Activated CD8-positive, alpha-beta memory T cell treated with anti-CD3 and anti-CD28 coated beads for 4 hours (primary cell): ENCODE results near the gene PPFIA3.
A peak's percentile ranks its signal among the peaks of the same experiment; 100 is the strongest.
"Not testable (repeated sequence)": the region's sequence is repeated elsewhere in the genome, so short reads cannot be mapped to it uniquely, and the experiment has no call there.

ENCODE experiments used
- DNase-seq, 2 donors: peaks; one replicate each; pipeline ENCODE4 v3.0.0-alpha.2; 2020; ENCODE audit warnings: low read depth in 2 of 2

Gene PPFIA3

DNA sequence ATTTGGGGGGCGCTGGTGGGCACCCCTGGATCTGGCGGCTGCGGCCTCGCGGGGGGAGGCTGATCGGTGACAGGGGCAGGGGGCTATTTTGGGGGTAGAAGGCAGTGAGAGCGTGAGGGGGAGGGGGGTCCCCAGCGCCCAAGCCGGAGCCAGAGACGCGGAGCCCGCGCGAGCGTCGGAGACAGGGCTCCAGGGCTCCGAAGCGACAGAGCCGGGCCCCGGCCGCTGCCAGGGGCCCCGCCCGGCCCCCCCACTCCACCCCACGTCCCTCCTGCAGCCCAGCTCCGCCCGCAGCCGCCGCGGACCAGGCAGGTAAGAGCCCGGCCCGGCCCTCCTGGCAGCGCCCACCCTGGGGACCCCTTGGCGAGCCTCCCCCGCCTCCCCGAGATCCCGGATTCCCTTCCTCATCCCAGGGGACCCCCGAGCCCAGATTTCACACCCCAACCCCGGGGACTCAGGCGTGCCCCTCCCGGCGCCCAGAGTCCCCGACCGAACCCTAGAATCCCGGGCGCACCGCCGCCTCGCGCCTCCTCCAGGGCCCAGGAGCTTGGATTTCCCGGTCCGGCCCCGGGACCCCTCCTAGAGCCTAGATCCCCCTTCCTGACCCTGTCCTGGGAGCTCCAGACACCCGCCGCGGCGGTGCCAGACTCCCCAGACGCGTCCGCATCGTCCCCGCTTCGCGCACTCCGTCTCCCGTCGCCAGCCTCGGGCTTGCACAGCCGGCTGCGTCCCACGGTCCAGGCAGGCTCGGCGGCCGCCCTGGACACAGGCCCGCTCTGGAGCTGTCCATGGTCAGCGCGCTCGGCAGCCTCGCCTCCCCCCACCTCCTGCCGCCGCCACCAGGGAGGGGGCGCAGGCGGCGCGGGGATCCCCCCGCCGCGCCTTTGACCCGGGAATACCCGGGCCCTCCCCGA lies at the start of gene PPFIA3:
Gene PPFIA3 (plus strand): TSS at position 134 of the 914 bp plus-strand sequence. CDS start 8,330 bp downstream, outside the sequence.
- no peak for DNase-seq

DNA sequence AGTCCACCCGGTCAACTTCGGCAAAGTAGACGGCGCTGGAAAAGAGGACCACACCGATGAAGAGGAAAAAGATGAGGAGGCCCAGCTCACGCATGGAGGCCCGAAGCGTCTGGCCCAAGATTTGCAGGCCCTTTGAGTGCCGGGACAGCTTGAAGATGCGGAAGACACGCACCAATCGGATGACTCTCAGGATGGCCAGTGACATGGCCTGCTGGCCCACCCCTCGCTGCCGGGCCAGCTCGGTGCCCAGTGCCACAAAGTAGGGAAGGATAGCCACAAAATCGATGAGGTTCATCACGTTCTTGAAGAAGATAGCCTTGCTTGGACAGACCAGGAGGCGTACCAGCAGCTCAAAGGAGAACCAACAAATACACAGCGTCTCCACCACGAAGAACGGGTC lies 48.9 kb upstream of the PPFIA3 start:
- DNase-seq: no peak

DNA sequence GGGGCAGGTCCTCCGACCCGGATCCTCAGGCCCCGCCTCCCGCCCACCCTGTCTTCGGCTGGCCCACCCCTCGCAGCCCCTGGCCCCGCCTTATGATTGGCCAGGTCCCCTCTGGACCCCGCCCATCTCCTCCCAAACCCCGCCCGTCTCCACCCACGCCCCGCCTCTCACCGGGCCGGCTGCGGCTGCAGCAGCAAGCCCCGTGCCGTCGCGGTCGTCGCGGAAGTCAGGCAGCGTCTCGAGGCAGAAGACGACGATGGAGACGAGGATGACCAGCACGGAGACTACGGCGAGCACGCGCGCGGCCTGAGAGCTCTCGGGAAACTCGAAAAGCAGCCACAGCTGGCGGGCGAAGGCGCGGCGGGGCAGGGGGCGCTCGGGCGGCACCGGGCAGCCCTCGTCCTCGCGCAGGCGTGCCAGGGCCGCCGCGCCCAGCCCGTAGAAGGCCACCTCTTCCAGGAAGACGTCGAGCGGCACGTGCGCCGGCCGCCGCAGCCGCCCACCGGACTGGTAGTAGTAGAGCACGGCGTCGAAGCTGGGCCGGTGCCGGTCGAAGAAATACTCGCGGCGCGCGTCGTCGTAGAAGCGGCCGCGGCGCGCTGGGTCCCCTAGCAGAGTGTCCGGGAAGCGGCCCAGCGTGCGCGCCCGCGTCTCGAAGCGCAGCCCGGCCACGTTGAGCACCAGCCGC lies 47.3 kb upstream of the PPFIA3 start:
- DNase-seq: no peak

DNA sequence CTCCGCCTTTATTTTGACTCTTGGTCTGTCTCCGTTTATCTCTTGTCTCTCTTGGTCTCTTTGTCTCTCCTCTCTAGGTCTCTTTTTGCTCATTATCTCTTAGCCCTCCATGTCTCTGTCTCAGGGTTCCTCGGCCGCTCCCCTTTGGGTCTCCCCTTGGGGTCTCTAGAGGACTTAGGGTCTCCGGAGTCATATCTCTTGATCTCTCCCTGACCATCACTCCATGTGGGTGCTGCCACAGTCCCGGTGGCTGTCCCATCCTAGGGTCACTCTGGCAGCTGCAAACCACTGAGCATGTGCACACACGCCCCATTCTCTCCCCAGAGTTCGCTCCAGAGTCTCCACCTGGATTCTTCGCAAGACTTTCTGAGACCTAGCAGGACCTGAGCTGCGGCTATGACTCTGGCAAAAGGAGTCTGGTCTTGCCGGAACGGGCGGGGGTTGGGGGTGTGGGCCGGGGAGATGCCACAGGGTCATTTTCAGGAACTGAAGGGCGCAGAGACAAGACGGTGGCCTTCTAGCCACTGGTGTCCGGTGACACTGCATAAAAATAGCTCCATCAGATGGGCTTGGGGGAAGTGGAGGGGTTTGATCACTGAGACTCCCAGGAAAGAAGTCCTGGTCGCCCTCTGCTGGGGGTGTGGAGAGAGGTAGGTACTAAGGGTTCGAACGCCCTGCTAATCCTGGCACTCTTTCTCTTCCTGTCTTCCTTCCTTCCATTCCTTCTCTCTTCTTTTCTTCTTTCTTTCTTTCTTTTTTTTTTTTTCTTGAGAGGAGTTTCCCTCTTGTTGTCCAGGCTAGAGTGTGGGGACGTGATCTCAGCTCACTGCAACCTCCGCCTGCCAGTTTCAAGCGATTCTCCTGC lies 45.6 kb upstream of the PPFIA3 start:
- DNase-seq: no peak

DNA sequence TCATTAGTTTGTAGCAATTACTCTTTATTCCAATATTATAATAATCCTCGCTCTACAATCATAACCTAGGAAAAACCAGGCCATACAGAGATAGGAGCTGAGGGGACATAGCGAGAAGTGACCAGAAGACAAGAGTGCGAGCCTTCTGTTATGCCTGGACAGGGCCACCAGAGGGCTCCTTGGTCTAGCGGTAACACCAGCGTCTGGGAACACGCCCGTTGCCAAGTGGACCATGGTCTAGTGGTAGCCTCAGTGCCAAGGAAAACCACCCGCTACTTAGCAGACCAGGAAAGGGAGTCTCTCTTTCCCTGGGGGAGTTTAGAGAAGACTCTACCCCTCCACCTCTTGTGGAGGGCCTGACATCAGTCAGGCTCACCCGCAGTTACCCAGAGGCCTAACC lies 44.5 kb upstream of the PPFIA3 start:
- DNase-seq: not testable (repeated sequence)

DNA sequence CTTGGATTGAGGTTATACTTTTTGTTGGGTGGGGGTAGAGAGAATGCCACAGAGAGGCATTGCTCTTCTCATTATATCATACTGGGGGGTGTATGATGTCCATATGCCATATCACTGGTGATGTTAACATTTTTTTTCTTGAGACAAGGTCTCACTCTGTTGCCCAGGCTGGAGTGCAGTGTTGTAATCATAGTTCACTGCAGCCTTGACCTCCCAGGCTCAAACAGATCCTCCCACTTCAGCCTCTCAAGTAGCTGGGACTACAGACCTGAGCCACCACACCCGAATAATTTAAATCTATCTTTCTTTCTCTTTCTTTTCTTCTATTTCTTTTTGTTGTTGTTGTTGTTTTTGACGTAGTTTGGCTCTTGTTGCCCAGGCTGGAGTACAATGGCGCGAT lies 39.0 kb upstream of the PPFIA3 start:
- DNase-seq: no peak

DNA sequence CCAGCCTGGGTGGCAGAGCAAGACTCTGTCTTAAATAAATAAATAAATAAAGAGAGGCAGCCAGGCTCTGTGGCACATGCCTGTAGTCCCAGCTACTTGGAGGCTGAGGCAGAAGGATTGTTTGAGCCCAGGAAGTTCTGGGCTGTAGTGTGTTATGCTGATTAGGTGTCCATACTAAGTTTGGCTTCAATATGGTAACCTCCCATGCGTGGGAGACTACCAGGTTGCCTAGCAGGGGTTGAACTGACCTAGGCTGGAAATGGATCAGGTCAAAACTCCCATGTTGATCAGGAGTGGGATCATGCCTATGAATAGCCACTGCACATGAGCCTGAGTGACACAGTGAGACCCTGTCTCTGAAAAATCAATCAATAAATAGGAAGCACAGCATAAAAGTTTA lies 38.1 kb upstream of the PPFIA3 start:
- no peak for DNase-seq

DNA sequence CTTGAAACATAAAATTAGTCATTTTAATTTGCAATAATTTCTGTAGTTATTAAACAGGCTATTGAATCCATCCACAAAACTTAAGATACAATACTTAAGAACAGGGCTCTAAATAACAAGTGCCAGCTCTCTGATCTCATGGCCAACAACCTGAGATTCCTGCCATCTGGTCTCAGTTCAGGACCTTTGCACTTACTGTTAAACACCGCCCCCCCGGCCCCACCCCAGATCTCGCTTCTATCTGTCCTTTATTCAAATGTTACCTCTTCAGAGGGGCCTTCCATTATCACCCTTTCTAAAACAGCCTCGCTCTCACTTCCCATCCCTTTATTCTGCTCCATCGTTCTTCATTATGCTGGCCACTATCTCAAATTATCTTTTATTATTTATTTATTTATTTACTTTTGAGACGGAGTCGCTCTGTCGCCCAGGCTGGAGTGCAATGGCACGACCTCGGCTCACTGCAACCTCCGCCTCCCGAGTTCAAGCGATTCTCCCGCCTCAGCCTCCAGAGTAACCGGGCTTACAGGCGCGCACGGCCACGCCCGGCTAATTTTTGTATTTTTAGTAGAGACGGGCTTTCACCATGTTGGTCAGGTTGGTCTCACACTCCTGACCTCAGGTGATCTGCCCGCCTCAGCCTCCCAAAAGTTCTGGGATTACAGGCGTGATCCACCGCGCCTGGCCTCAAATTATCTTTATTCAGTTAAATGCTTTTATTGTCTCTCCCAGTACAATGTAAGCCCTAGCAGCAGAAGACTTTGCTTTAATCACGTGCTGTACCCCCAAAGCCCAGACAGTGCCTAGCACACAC lies 34.9 kb upstream of the PPFIA3 start:
- no peak for DNase-seq

DNA sequence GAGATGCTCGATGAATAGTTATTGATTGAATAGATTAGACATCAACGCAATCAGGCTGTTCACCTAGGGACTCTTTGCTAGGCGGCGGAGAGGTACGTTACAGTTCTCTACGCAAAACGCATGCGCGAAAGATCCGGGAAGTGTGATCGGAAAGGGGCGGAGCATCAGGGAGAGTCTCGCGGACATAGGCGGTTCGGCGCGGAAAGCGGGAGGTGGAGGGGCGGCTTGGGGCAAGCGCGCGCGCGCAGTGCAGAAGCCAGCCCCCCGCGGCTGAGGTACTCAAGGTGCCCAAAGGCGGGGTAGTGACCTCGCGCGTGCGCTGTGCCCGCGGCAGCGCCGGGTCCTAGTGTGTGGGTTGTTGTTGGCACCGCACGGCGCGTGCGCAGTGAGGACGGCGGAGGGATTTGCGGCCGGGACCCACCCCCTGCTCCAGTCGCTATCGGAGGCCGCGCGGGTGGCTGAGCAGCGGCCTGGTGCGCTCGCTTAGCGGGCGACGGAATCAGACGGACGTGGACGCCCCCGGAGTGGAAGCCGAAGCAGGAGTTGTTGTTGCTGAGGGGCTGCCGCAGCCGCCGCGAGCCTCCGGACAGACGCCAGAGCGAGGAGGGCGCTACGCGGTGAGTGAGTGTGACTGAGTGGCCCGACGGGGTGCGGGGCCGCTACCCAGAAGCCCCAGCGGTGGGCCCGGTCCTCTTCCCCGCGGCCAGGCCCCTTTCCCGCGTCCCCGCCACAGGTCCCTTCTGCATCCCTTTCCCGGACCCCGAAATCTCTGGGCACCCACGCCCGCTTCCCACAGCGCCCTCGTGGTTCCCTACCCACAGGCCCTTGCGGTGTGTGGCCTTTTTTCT lies 34.1 kb upstream of the PPFIA3 start, which contains the start of gene SNRNP70:
Gene SNRNP70 (plus strand): TSS at position 432 of the 848 bp plus-strand sequence. CDS start 964 bp downstream, outside the sequence.
- peak; percentile 97 to 98 for DNase-seq

DNA sequence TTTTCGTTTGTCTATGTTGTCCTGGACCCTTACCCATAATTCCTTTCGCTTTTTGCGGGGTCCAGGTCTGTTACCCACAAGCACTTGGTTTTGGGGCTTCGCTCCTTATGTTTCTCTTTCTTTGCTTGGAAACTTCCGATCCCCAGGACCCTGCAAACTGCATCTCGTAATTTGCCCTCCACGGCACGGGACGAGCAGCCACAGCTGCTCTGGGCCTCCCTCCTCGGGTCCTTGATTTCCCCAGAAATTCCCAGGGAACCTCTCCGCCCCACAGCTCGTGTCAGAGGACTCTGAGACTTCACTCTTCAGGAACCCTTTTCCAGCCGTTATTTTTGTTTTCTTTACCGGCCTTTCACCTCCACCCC lies 33.5 kb upstream of the PPFIA3 start:
- no peak for DNase-seq

DNA sequence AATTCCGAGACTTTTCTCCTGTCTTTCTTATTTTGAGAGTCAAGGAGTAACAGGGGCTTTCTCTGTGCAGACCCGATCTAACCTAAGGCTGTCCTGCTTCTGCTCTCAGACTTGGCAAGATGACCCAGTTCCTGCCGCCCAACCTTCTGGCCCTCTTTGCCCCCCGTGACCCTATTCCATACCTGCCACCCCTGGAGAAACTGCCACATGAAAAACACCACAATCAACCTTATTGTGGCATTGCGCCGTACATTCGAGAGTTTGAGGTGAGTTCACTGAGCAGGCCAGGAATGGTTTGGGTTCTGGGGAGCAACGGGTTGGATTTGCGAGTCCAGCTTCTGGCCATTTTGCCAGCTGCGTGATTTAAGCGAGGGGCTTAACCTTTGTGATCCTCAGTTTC lies 33.0 kb upstream of the PPFIA3 start:
- DNase-seq: no peak

DNA sequence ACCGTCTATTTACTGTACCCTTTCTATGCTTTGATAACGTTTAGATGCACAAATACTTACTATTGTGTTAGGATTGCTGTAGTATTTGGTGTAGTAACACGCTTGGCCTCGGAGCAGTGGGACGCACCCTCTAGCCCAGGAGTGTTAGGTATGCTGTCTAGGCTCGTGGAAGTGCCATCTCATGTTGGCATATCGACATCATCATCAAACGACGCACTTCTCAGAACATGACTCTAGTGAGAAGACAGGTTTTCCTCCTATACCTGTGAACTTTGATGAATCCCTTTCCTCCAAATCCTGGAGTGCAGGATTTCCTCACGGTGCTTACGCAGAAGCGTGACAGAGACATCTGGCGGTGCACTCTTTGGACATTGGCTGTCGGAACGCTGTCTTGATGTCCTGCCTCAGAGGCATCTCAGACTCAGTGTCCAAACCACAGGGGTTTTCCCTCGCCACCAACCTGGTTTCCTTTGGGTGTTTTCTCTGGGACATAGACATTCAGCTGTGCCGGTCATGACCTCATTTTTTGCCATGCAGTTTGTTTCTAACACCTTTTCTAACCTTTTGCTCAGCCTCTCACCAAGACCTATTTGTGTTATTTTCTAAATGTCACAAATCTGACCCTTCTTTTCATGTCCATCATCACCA lies 27.8 kb upstream of the PPFIA3 start:
- no peak for DNase-seq

DNA sequence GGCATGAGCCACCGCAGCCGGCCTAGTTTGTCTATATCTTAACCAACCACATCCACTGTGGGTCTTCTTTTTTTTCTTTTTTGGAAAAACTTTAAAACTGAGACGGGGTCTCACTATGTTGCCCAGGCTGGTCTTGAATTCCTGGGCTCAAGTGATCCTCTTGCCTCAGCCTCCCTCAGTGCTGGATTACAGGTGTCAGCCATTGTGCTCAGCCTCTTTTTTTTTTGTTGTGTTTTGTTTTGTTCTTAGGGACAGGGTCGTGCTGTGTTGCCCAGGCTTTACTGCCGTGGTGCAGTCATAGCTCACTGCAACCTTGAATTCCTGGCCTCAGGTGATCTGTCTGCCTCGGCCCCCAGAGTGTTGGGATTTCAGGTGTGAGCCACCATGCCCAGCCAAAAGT lies 26.7 kb upstream of the PPFIA3 start:
- no peak for DNase-seq

DNA sequence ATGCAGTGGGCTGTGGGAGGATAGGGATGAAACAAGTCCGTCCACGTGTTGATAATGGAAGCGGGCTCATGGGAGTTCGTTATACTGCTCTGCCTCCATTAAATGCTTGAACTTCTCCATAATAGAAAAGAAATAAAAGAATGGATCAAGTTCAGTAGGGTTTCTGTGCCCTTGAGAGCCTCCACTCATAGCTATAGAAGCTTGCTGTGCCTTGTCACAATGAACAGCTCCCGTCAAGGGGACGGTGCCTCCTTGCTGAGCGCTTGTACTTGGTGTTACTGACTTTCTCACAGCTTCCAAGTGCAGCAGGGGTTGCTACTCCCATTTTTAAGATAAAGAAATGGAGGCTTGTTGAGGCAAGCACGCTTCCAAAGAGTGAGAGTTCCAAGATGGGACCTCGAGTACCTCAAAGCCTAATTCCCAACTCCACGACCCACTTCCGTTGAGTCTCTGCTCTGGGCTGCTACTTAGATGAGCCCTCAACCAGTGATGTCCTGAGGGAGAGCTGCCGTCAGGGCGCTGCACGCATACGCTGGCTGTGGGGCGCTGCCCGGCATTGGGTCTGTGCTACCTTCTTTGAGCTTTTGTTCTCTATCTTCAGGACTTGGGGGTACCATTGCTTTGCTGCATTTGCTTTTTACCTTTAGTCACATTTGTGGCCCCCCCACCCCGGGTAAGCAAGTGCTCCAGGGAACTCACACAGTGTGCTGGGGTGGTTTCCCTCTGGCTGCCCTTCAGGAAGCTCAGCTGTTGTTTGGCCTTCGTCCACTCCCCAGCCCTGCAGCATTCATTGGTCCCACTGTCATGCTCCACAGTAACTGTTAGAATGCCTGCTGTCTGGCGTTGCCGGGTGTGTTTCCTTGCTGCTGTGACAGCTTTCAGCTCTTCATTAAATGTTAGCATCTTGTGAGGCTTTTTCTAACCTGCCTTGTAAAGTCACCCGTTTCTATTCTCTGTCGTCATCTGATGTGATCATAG lies 24.6 kb upstream of the PPFIA3 start:
- DNase-seq: no peak

DNA sequence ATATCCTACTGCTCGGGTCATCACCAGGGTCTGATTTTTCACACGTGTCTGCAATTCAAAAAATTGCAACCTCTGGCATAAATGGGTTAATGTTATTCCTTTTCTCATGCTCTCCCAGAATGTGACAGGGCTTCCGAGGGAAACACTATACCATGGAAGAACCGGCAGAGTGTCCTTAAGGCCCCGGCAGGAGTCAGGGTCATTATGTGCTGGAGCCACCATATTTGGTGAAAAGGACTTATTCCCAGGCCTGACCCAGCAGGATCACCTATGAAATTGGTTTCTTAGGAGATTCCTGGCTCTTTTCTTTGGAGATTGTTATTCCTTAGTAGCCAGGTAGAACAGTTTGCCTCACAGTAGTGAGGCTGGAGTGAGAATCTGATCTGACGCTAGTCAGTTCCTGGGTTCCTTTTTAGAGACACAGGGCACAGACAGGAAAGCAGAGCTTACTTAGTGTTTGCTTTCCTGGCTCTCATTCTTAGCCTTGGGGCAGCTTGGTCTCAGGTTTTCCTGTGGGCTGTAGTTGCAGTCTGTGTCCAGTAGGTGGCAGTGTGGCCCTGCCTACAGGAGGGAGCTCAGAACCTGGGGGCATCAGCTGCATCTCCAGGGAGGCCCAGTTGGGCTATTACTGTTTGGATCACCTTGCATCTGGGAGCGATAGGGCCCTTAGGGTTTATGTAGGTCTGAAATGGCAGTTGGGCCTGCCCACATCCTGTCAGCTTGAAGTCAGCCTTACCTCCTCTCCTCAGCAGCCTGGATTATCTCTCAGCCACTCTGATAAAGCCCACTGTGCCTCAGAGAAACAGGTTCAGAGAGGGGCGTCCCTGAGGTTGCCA lies 21.7 kb upstream of the PPFIA3 start:
- DNase-seq: peak; percentile 45 to 56

DNA sequence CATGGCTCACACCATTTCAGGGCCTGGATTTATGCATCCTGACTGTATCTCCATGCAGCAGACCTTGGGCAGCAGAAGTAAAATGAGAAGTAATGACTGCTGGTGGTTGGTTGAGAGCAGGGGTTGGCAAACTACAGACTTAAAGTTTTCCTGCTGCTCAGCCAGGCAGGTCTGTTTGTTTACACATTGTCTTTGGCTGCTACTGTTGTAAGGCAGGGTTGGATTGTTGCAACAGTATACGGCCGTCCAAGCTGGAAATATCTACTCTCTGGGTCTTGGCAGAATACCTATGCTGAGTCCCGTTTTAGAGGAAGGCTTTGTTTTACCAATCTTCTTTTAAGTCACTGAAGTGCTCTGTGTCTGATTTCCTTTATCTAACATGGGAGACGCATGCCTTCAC lies 20.5 kb upstream of the PPFIA3 start:
- no peak for DNase-seq

DNA sequence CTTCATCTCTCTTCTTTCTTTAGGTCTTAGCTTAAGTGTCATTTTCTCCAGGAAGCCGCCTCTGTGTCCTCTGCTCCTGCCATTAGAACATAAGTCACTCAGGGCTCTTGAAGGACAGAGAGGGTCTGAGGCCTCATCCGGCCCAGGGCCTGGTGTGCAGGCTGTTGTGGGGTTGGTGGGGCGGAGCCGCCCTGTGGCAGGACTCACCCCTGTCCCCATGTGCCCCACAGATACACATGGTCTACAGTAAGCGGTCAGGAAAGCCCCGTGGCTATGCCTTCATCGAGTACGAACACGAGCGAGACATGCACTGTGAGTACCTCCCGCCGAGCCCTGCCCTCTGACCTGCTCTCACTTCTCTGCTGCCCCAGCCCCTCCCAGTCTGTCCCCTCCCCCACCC lies 18.2 kb upstream of the PPFIA3 start:
- DNase-seq: no peak

DNA sequence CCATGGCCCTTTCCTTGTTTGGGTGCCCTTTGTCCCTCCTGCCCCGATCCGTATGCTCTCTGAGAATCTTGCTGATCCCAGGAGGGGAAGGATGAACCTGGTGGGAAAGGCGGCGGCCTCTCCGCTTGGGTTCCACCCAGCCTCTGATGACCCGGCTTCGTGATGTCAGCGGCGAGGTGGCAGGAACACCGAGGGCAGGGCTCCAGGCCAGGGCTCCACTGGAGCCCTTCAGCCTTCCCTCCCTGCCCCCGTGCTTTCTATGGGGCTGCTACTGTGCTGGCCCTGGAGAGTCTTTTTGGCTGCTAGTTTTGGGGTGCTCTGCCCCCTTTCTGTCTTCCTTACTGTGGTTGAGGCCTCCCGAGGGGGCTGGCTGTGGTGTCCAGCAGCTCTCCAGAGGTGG lies 17.0 kb upstream of the PPFIA3 start:
- DNase-seq: no peak
